Measurements from ENCODE around the gene LIMS1. TPM values are rescaled to one million over a fixed set of nuclear protein-coding genes. Genes with fewer than 3 reads are reported as not detected.

LIMS1 gene
- total and polyA plus RNA-seq, 2 donors (not counting 1 experiment from before 2014, with no cell fraction given), result 14.0 to 22.1 TPM

GRCh38 chr2:108635630-108636354 is 101.5 kb downstream of the LIMS1 start:
- no peak overlapping the region for H3K27ac Mint-ChIP-seq
- no peak for TF ChIP-seq EZH2 (IDR thresholded peaks at IDR 0.05; ENCODE audit: borderline replicate concordance, insufficient read depth, low read depth, low read length, poor library complexity, severe bottlenecking)
- TF ChIP-seq, protein P1, sequence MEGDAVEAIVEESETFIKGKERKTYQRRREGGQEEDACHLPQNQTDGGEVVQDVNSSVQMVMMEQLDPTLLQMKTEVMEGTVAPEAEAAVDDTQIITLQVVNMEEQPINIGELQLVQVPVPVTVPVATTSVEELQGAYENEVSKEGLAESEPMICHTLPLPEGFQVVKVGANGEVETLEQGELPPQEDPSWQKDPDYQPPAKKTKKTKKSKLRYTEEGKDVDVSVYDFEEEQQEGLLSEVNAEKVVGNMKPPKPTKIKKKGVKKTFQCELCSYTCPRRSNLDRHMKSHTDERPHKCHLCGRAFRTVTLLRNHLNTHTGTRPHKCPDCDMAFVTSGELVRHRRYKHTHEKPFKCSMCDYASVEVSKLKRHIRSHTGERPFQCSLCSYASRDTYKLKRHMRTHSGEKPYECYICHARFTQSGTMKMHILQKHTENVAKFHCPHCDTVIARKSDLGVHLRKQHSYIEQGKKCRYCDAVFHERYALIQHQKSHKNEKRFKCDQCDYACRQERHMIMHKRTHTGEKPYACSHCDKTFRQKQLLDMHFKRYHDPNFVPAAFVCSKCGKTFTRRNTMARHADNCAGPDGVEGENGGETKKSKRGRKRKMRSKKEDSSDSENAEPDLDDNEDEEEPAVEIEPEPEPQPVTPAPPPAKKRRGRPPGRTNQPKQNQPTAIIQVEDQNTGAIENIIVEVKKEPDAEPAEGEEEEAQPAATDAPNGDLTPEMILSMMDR (IDR thresholded peaks at IDR 0.05), result no peak
- H3K4me3 Mint-ChIP-seq, result no peak overlapping the region
- H3K9ac ChIP-seq (ENCODE audit: low read length), result no peak overlapping the region
- WGBS (ENCODE audit: insufficient coverage), result 81% methylated on average over 6 of the region's 13 CpGs
- H2AFZ ChIP-seq (ENCODE audit: insufficient read depth, low read depth, low read length, poor library complexity, severe bottlenecking), result no peak overlapping the region
- peaks cover 54% of the 10 kb centered on the region for H4K20me1 ChIP-seq (ENCODE audit: control insufficient read depth, insufficient read depth, low read length, poor library complexity, severe bottlenecking)
- H3K36me3 ChIP-seq (replicated peaks in 1 of 2; ENCODE audit: control extremely low read depth in 1 of 2, control insufficient read depth in 1 of 2, extremely low read depth in 1 of 2, insufficient read depth in 2 of 2, low read length in 1 of 2), result no peaks in the 10 kb centered on the region
- no peak overlapping the region for H3K4me3 ChIP-seq (ENCODE audit: control extremely low read depth in 1 of 5, extremely low read depth in 1 of 5, insufficient read depth in 1 of 5, low read depth in 2 of 5, low read length in 4 of 5)
- ChIA-PET POLR2A (interaction anchor here (0.7 to 1.0 kb wide), 3 partner anchors 15 to 27 kb away, joined by 4 to 6 read pairs (median 5); no protein-coding TSS in a partner anchor), CTCF (interaction anchor here (0.6 to 10.6 kb wide), 25 partner anchors 9 to 285 kb away, joined by 3 to 290 read pairs (median 4); partner anchors contain the start of gene GCC2)
- DNase-seq (no peak), ATAC-seq (ENCODE audit: low read depth) (no peak)
- H3K9me3 ChIP-seq (ENCODE audit: control extremely low read depth in 1 of 3, control insufficient read depth in 2 of 3, insufficient read depth in 1 of 3, low read length in 2 of 3), result no peaks in the 10 kb centered on the region
- H3K27me3 ChIP-seq (replicated peaks in 1 of 4; ENCODE audit: control extremely low read depth in 1 of 4, control insufficient read depth in 3 of 4, insufficient read depth in 4 of 4, low read length in 3 of 4), result no peaks in the 10 kb centered on the region
- intact Hi-C loops (cut with micrococcal nuclease), result loop anchor here (1.0 to 5.0 kb wide), 3 partner anchors 14 to 43 kb away; no protein-coding TSS in a partner anchor
- H3K4me1 ChIP-seq (ENCODE audit: control insufficient read depth in 2 of 2, insufficient read depth in 2 of 2, low read length in 2 of 2), result peaks cover 19 to 21% of the 10 kb centered on the region in 2 donors
- no peak overlapping the region for H3K27ac ChIP-seq (ENCODE audit: low read length in 2 of 2)
- H3K79me2 ChIP-seq (ENCODE audit: control insufficient read depth, insufficient read depth, low read length), result peaks cover 82% of the 10 kb centered on the region
- H3K4me2 ChIP-seq (replicated peaks; ENCODE audit: low read depth, low read length, poor library complexity, severe bottlenecking), result no peak overlapping the region
- peaks cover 5% of the 10 kb centered on the region for H3K27me3 Mint-ChIP-seq
- H3K4me1 Mint-ChIP-seq, result peaks cover 24% of the 10 kb centered on the region
- H3K9me3 Mint-ChIP-seq (ENCODE audit: insufficient read depth), result no peaks in the 10 kb centered on the region

DNA sequence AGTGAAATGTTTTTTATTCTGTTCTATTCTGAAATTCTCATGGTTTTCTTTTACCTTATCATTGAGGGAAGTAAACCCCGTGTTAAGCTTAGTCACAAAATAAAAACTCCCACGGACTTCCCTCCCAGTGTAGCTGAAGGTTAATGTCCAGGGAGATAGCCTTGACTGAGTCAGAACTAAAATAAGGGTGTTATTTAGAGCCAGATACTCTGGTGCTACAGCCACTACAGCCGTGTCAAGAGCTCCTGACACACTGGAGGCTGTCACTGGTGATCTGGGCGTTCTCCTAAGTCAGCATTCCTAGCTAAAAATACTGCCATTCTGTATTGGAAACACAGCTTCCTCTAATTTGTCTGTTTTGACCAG is 103.0 kb downstream of the LIMS1 start:
- Histone ChIP-seq H3K27ac (ENCODE audit: low read length in 2 of 2) (no peak overlapping the region), H3K79me2 (ENCODE audit: control insufficient read depth, insufficient read depth, low read length) (peaks cover 67% of the 10 kb centered on the region), H3K4me3 (ENCODE audit: control extremely low read depth in 1 of 5, extremely low read depth in 1 of 5, insufficient read depth in 1 of 5, low read depth in 2 of 5, low read length in 4 of 5) (no peak overlapping the region), H3K4me2 (replicated peaks; ENCODE audit: low read depth, low read length, poor library complexity, severe bottlenecking) (no peak overlapping the region), H3K4me1 (ENCODE audit: control insufficient read depth in 2 of 2, insufficient read depth in 2 of 2, low read length in 2 of 2) (peaks cover 4 to 6% of the 10 kb centered on the region in 2 donors), H2AFZ (ENCODE audit: insufficient read depth, low read depth, low read length, poor library complexity, severe bottlenecking) (no peak overlapping the region), H3K36me3 (replicated peaks in 1 of 2; ENCODE audit: control extremely low read depth in 1 of 2, control insufficient read depth in 1 of 2, extremely low read depth in 1 of 2, insufficient read depth in 2 of 2, low read length in 1 of 2) (no peaks in the 10 kb centered on the region), H4K20me1 (ENCODE audit: control insufficient read depth, insufficient read depth, low read length, poor library complexity, severe bottlenecking) (peaks cover 58% of the 10 kb centered on the region), H3K9me3 (ENCODE audit: control extremely low read depth in 1 of 3, control insufficient read depth in 2 of 3, insufficient read depth in 1 of 3, low read length in 2 of 3) (no peaks in the 10 kb centered on the region), H3K9ac (ENCODE audit: low read length) (no peak overlapping the region), H3K27me3 (replicated peaks in 1 of 4; ENCODE audit: control extremely low read depth in 1 of 4, control insufficient read depth in 3 of 4, insufficient read depth in 4 of 4, low read length in 3 of 4) (no peaks in the 10 kb centered on the region)
- DNase-seq (no peak), ATAC-seq (ENCODE audit: low read depth) (no peak)
- peaks cover 5% of the 10 kb centered on the region for H3K27me3 Mint-ChIP-seq
- H3K27ac Mint-ChIP-seq, result no peak overlapping the region
- WGBS (ENCODE audit: insufficient coverage), result 29% methylated on average over 1 of the region's 4 CpGs
- H3K9me3 Mint-ChIP-seq (ENCODE audit: insufficient read depth), result no peaks in the 10 kb centered on the region
- TF ChIP-seq, protein P1 (IDR thresholded peaks at IDR 0.05), result no peak
- TF ChIP-seq EZH2 (IDR thresholded peaks at IDR 0.05; ENCODE audit: borderline replicate concordance, insufficient read depth, low read depth, low read length, poor library complexity, severe bottlenecking), result no peak
- intact Hi-C loops (cut with micrococcal nuclease), result loop anchor here (5.0 kb wide), 1 partner anchor 45 kb away; no protein-coding TSS in a partner anchor
- peaks cover 15% of the 10 kb centered on the region for H3K4me1 Mint-ChIP-seq
- H3K4me3 Mint-ChIP-seq, result no peak overlapping the region
- POLR2A ChIA-PET, result no interaction called here
- CTCF ChIA-PET, result interaction anchor here (0.8 to 10.6 kb wide), 13 partner anchors 8 to 125 kb away, joined by 3 to 290 read pairs (median 20); no protein-coding TSS in a partner anchor

All from B cell (primary cell).